Fibroblast of mammary gland (primary cell): ENCODE results near the gene PARP11.

Experiments
- DNase-seq: peaks from one replicate; pipeline ENCODE4 v3.0.0-alpha.2; 2010; ENCODE audit warnings: low read depth
- H3K4me3 ChIP-seq: 2 replicates; pipeline ENCODE4 v1.5.1; 2011; ENCODE audit warnings: low read depth, mild to moderate bottlenecking, low read length, moderate library complexity; ENCODE audit not compliant: control insufficient read depth
- CTCF ChIP-seq: conservative IDR thresholded peaks from 2 replicates; pipeline ENCODE4 v1.5.1; 2011; ENCODE audit warnings: low read depth, low read length, inconsistent platforms; ENCODE audit not compliant: control insufficient read depth, insufficient read depth

The PARP11 gene

GRCh38 chr12:3838076-3838475 lies 35.1 kb downstream of the PARP11 start:
- H3K4me3 ChIP-seq = no peak overlapping the region
- TF ChIP-seq CTCF = no peak
- no peak for DNase-seq

DNA sequence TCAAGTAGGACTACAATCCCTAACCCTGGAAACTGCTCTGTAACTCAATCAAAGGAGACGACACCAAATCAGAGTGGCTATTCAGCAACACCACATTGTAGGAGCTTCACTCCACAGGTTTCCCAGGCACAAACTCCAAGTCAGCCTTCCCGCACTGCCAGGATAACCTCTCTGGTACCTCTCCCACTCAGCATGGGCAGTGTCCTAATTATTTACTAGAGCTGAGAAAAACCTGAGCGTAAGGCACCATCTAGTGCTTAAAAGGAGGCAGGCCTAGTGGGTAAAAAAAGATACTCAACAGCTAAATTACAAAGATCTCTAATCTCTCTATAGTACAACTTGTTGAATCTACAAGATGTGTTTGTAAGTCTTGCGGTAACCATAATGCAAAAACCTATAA lies 36.1 kb downstream of the PARP11 start:
- DNase-seq = no peak
- no peak overlapping the region for H3K4me3 ChIP-seq
- no peak for TF ChIP-seq CTCF

DNA sequence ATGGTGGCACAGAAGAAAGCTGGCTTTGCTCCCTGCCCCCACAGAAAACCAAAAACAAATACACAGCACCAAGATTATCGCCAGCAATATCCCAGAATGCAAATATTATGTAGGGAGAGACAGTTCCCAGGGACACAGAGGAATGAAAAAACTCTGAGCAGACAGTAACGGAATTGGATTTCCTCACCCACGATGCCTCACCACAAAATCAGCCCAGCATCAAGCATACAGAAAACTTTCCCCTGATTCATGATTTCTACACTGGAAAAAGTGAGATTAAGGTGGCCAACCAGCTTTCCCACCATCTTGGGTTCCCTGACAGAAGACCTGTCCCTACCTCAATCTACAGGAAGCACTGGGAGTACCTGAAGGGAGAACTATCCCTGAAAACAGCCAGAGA lies 36.6 kb downstream of the PARP11 start:
- DNase-seq = no peak
- TF ChIP-seq CTCF = no peak

GRCh38 chr12:3835914-3836313 lies 37.3 kb downstream of the PARP11 start:
- no peak overlapping the region for H3K4me3 ChIP-seq
- no peak for TF ChIP-seq CTCF
- no peak for DNase-seq

More for the DNA sequence above, 36.6 kb downstream of the PARP11 start:
- H3K4me3 ChIP-seq = no peak overlapping the region

DNA sequence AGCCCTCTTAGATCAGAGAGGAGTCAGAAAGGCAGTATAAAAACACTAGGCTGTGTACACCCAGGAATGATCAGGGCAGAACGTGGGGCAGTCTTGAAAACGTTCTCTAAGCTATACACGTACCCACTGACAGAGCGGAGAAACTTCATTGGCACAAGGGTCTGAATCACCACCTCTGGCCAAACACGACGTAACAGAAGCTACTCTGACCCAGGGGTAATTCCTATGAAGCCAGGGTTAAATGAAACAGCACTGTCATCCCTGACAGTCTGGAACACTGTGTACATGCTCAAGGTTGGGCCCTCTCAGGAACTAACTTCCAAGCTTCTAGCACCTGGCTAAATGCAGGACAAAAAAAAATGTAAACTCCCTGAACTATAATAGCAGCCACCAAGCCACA lies 38.4 kb downstream of the PARP11 start:
- no peak overlapping the region for H3K4me3 ChIP-seq
- TF ChIP-seq CTCF = no peak
- no peak for DNase-seq

- no peak overlapping the region for H3K4me3 ChIP-seq
- TF ChIP-seq CTCF = no peak
- no peak for DNase-seq
Measured at GRCh38 chr12:3833670-3834310, 39.4 kb downstream of the PARP11 start.

- peak; percentile 14 for DNase-seq
- H3K4me3 ChIP-seq = no peak overlapping the region
- no peak for TF ChIP-seq CTCF
Measured at GRCh38 chr12:3832738-3833137, 40.5 kb downstream of the PARP11 start.
